OCI-LY3 (cell line): Measurements from ENCODE around the gene GPSM3.

Source experiments
- H2AFZ ChIP-seq: fragments of 200-600, 300-600 bp; shearing (Covaris generic); 2 replicates; pipeline ENCODE4 v1.6.0; 2014; ENCODE audit warnings: antibody characterized with exemption, low read depth, low read length
- H3K27ac ChIP-seq: fragments of 200-600, 300-600 bp; sonication (generic); 2 replicates; pipeline ENCODE4 v1.5.1; 2014; ENCODE audit warnings: mild to moderate bottlenecking, low read length, moderate library complexity, mixed read lengths
- H3K27me3 ChIP-seq: fragments of 200-600, 300-600 bp; sonication (generic); 2 replicates; pipeline ENCODE4 v1.6.1; 2014; ENCODE audit warnings: low read depth, low read length, mixed read lengths
- H3K36me3 ChIP-seq: fragments of 200-600, 300-600 bp; sonication (generic); replicated peaks from 2 replicates; pipeline ENCODE3; 2014; ENCODE audit warnings: low read depth, low read length, mixed read lengths
- H3K4me1 ChIP-seq: fragments of 300-600, 200-600 bp; sonication (generic); 2 replicates; pipeline ENCODE4 v1.6.1; 2014; ENCODE audit warnings: low read length, mixed read lengths
- H3K4me2 ChIP-seq: fragments of 200-600, 300-600 bp; sonication (generic); 2 replicates; pipeline ENCODE4 v1.6.1; 2014; ENCODE audit warnings: low read length, mixed read lengths
- H3K4me3 ChIP-seq: fragments of 300-600, 200-600 bp; sonication (generic); 2 replicates; pipeline ENCODE4 v1.5.1; 2014; ENCODE audit warnings: antibody characterized with exemption, mild to moderate bottlenecking, low read length, moderate library complexity
- H3K79me2 ChIP-seq: fragments of 300-600, 200-600 bp; shearing (Covaris generic); 2 replicates; pipeline ENCODE4 v1.6.1; 2014; ENCODE audit warnings: mild to moderate bottlenecking, low read length, mixed read lengths
- H3K9ac ChIP-seq: fragments of 300-600, 200-600 bp; shearing (Covaris generic); 2 replicates; pipeline ENCODE4 v1.6.0; 2014; ENCODE audit warnings: mild to moderate bottlenecking, low read length, moderate library complexity
- H3K9me3 ChIP-seq: fragments of 200-600, 300-600 bp; shearing (Covaris generic); 2 replicates; pipeline ENCODE4 v1.6.1; 2014; ENCODE audit warnings: low read length, mixed read lengths; ENCODE audit not compliant: insufficient read depth
- H4K20me1 ChIP-seq: fragments of 200-600, 300-600 bp; sonication (generic); 2 replicates; pipeline ENCODE4 v1.6.1; 2016; ENCODE audit warnings: low read length, mixed read lengths; ENCODE audit not compliant: insufficient read depth
- CTCF ChIP-seq: fragments of 200-600, 300-600 bp; sonication (generic); IDR thresholded peaks from 2 replicates; pipeline ENCODE4 v1.5.1; 2014; ENCODE audit warnings: antibody characterized with exemption, low read length, low read depth
- EZH2phosphoT487 ChIP-seq: fragments of 200-600 bp; shearing (Covaris generic); IDR thresholded peaks from 2 replicates; pipeline ENCODE4 v1.6.1; 2018; ENCODE audit warnings: antibody characterized with exemption, mixed run types, low read depth

Gene GPSM3

GRCh38 chr6:32204268-32204715 is 11.8 kb upstream of the GPSM3 start:
- H3K79me2 ChIP-seq = no peaks in the 10 kb centered on the region
- no peak overlapping the region for H2AFZ ChIP-seq
- TF ChIP-seq CTCF = no peak
- no peak for TF ChIP-seq EZH2phosphoT487
- H3K27ac ChIP-seq = no peak overlapping the region
- no peaks in the 10 kb centered on the region for H3K36me3 ChIP-seq
- no peak overlapping the region for H3K4me2 ChIP-seq
- no peaks in the 10 kb centered on the region for H4K20me1 ChIP-seq
- H3K4me3 ChIP-seq = no peak overlapping the region
- no peaks in the 10 kb centered on the region for H3K9me3 ChIP-seq
- no peak overlapping the region for H3K9ac ChIP-seq
- no peaks in the 10 kb centered on the region for H3K4me1 ChIP-seq
- no peaks in the 10 kb centered on the region for H3K27me3 ChIP-seq

- Histone ChIP-seq H3K9me3 (no peaks in the 10 kb centered on the region), H3K4me3 (no peak overlapping the region), H3K9ac (no peak overlapping the region), H3K27ac (no peak overlapping the region), H3K79me2 (no peaks in the 10 kb centered on the region), H3K36me3 (no peaks in the 10 kb centered on the region), H4K20me1 (no peaks in the 10 kb centered on the region), H3K4me1 (no peaks in the 10 kb centered on the region), H2AFZ (no peak overlapping the region), H3K27me3 (no peaks in the 10 kb centered on the region), H3K4me2 (no peak overlapping the region)
- TF ChIP-seq CTCF (no peak), EZH2phosphoT487 (no peak)
These were observed 11.2 kb upstream of the GPSM3 start for GRCh38 chr6:32203426-32204267.

GRCh38 chr6:32202186-32202585 is 9.7 kb upstream of the GPSM3 start:
- Histone ChIP-seq H3K4me2 (no peak overlapping the region), H3K4me3 (no peak overlapping the region), H3K9me3 (no peaks in the 10 kb centered on the region), H3K79me2 (no peaks in the 10 kb centered on the region), H4K20me1 (no peaks in the 10 kb centered on the region), H3K4me1 (peaks cover 4% of the 10 kb centered on the region), H3K27me3 (no peaks in the 10 kb centered on the region), H3K9ac (no peak overlapping the region), H3K36me3 (no peaks in the 10 kb centered on the region), H3K27ac (no peak overlapping the region), H2AFZ (no peak overlapping the region)
- TF ChIP-seq CTCF (no peak), EZH2phosphoT487 (no peak)

GRCh38 chr6:32200711-32201475 is 8.4 kb upstream of the GPSM3 start:
- H3K4me3 ChIP-seq = no peak overlapping the region
- H3K36me3 ChIP-seq = no peaks in the 10 kb centered on the region
- H3K4me1 ChIP-seq = peaks cover 11% of the 10 kb centered on the region
- H2AFZ ChIP-seq = no peak overlapping the region
- no peak overlapping the region for H3K9ac ChIP-seq
- H3K27me3 ChIP-seq = no peaks in the 10 kb centered on the region
- H4K20me1 ChIP-seq = no peaks in the 10 kb centered on the region
- no peak overlapping the region for H3K27ac ChIP-seq
- H3K79me2 ChIP-seq = no peaks in the 10 kb centered on the region
- no peak for TF ChIP-seq CTCF
- no peak for TF ChIP-seq EZH2phosphoT487
- no peaks in the 10 kb centered on the region for H3K9me3 ChIP-seq
- H3K4me2 ChIP-seq = no peak overlapping the region
